NT2/D1 (cell line): ENCODE measurements around the gene TMEM179.

Source experiments
- SUZ12 ChIP-seq: IDR thresholded peaks from 2 replicates; pipeline ENCODE4 v1.6.1; 2011; ENCODE audit not compliant: insufficient read length, insufficient read depth; ENCODE audit errors: extremely low read depth
- YY1 ChIP-seq: IDR thresholded peaks from 2 replicates; pipeline ENCODE4 v1.6.1; 2011; ENCODE audit not compliant: insufficient read length, insufficient read depth
- ZNF274 ChIP-seq: IDR thresholded peaks from 2 replicates; pipeline ENCODE4 v1.6.1; 2011; ENCODE audit warnings: mild to moderate bottlenecking, low read depth, low read length

- TF ChIP-seq YY1, result no peak
- no peak for TF ChIP-seq ZNF274
- no peak for TF ChIP-seq SUZ12
Measured at GRCh38 chr14:104609666-104610065, 5.1 kb upstream of the TMEM179 start.
